ENCODE data around the gene TFPT. TPM values are rescaled to one million over a fixed set of nuclear protein-coding genes. Genes with fewer than 3 reads are reported as not detected.

TFPT gene
- total RNA-seq, 1 experiment from 2014 or later: 35.8 TPM

DNA sequence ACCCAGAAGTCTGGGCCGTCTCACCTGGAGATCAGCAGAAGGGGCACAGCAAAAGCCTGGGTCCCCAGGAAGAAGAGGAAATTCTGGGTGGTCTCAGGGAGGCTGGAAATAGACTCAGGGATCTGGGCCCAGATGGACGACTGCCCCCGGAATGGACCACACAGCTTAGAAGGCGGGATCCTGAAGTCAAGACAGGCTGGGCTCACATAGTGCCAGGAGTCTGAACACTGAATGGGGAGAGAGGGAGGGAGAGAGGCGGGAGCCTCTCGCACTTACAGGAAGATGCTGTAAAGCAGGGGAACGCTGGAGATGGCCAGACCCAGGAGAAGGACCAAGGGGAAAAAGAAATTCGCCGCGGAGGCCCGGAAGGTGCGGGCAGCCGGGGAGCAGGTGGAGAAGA lies 45.4 kb upstream of the TFPT start:
- Histone ChIP-seq H3K36me3 (ENCODE audit: low read depth) (0 out of 2 replicates have a peak, but pooled peaks cover 3% of the 10 kb centered on the region), H3K27me3 (ENCODE audit: insufficient read depth, low read depth) (no peaks in the 10 kb centered on the region), H4K20me1 (ENCODE audit: insufficient read depth) (peaks cover 14% of the 10 kb centered on the region), H3K4me1 (replicated peaks; ENCODE audit: insufficient read depth) (peaks cover 33% of the 10 kb centered on the region), H3F3A (ENCODE audit: insufficient read depth, low read depth) (peaks cover 62% of the 10 kb centered on the region), H2AFZ (no peak overlapping the region), H3K9me2 (ENCODE audit: insufficient read depth) (no peaks in the 10 kb centered on the region), H3K9me3 (ENCODE audit: insufficient read depth, low read depth) (no peaks in the 10 kb centered on the region), H3K27ac (0 out of 2 replicates have a peak overlapping the region, but pooled peaks have one; percentile 42), H3K4me3 (peak overlapping the region; percentile 82), H3K79me2 (ENCODE audit: low read depth) (peaks cover 14% of the 10 kb centered on the region), H3K4me2 (peak overlapping the region; percentile 91)
- CTCF ChIA-PET: interaction anchor here (0.7 kb wide), 2 partner anchors 105 to 290 kb away, joined by 5 to 18 read pairs; no protein-coding TSS in a partner anchor
- POLR2A ChIA-PET (ENCODE audit: unreplicated experiment): interaction anchor here (0.6 to 2.2 kb wide), 2 partner anchors 10 to 24 kb away, joined by 20 to 28 read pairs; partner anchors contain the start of gene CNOT3
- intact Hi-C loops (cut with micrococcal nuclease; ENCODE audit: unreplicated experiment): loop anchor here (10.0 kb wide), 1 partner anchor 304 kb away; the partner anchor contains the start of gene LENG9
- TF ChIP-seq EZH2 (IDR thresholded peaks at IDR 0.05; ENCODE audit: low read depth): no peak
- TF ChIP-seq, protein P1, sequence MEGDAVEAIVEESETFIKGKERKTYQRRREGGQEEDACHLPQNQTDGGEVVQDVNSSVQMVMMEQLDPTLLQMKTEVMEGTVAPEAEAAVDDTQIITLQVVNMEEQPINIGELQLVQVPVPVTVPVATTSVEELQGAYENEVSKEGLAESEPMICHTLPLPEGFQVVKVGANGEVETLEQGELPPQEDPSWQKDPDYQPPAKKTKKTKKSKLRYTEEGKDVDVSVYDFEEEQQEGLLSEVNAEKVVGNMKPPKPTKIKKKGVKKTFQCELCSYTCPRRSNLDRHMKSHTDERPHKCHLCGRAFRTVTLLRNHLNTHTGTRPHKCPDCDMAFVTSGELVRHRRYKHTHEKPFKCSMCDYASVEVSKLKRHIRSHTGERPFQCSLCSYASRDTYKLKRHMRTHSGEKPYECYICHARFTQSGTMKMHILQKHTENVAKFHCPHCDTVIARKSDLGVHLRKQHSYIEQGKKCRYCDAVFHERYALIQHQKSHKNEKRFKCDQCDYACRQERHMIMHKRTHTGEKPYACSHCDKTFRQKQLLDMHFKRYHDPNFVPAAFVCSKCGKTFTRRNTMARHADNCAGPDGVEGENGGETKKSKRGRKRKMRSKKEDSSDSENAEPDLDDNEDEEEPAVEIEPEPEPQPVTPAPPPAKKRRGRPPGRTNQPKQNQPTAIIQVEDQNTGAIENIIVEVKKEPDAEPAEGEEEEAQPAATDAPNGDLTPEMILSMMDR (conservative IDR thresholded peaks at IDR 0.05): no peak
- no TSS peak for BruUV-seq (replicated peaks)
- peak in 1 of 2 experiments; percentile 31 for DNase-seq

DNA sequence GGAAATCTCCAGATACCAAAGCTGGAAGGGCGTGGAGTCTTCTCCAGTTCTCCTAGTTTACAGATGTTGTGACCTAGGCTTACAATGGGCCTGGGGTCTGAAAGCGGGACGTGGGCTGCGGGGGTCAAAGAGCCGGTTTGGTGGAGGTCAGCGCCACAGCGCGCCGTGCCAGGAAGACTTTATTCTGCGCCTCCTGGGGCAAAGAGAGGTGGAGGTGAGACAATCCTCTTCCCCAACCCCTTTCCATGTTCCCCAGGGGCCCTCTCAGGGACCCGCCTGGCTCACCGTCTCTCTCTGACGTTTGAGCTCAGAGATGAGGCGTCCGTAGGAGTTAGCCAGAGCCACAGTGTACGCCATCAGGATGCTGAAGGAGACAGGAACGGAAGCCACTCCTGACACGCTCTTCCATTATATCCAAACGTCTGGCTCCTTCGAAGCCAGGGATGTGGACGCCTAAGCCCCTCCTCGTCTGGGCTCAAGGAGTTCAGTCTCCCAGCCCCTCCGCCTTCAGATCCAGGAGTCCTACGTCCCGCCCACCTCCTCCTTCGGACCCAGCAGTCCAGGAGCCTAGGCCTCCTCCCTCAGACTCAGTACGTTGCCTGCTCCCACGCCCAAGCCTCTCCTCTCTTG lies 44.8 kb upstream of the TFPT start:
- no peaks in the 10 kb centered on the region for H3K9me3 ChIP-seq (ENCODE audit: insufficient read depth, low read depth)
- 0 out of 2 replicates have a peak, but pooled peaks cover 3% of the 10 kb centered on the region for H3K36me3 ChIP-seq (ENCODE audit: low read depth)
- peaks cover 33% of the 10 kb centered on the region for H3K4me1 ChIP-seq (replicated peaks; ENCODE audit: insufficient read depth)
- H3K4me2 ChIP-seq: peak overlapping the region; percentile 91
- H3K9me2 ChIP-seq (ENCODE audit: insufficient read depth): no peaks in the 10 kb centered on the region
- peak overlapping the region; percentile 65 for H2AFZ ChIP-seq
- intact Hi-C loops (cut with micrococcal nuclease; ENCODE audit: unreplicated experiment): loop anchor here (10.0 kb wide), 1 partner anchor 305 kb away; the partner anchor contains the start of gene LENG9
- TSS peak; percentile 84 for BruUV-seq (replicated peaks)
- peak overlapping the region; percentile 42 for H3K27ac ChIP-seq
- H3K4me3 ChIP-seq: peak overlapping the region; percentile 82
- peaks cover 62% of the 10 kb centered on the region for H3F3A ChIP-seq (ENCODE audit: insufficient read depth, low read depth)
- TF ChIP-seq, protein P1 (conservative IDR thresholded peaks at IDR 0.05): no peak
- TF ChIP-seq EZH2 (IDR thresholded peaks at IDR 0.05; ENCODE audit: low read depth): no peak
- no peak for DNase-seq
- H3K79me2 ChIP-seq (ENCODE audit: low read depth): peaks cover 14% of the 10 kb centered on the region
- ChIA-PET POLR2A (ENCODE audit: unreplicated experiment) (interaction anchor here (0.5 to 2.2 kb wide), 4 partner anchors 10 to 292 kb away, joined by 4 to 28 read pairs (median 16); partner anchors contain the start of gene CNOT3), CTCF (interaction anchor here (0.7 kb wide), 1 partner anchor 291 kb away, joined by 18 read pairs; no protein-coding TSS in a partner anchor)
- peaks cover 11% of the 10 kb centered on the region for H4K20me1 ChIP-seq (ENCODE audit: insufficient read depth)
- no peaks in the 10 kb centered on the region for H3K27me3 ChIP-seq (ENCODE audit: insufficient read depth, low read depth)

DNA sequence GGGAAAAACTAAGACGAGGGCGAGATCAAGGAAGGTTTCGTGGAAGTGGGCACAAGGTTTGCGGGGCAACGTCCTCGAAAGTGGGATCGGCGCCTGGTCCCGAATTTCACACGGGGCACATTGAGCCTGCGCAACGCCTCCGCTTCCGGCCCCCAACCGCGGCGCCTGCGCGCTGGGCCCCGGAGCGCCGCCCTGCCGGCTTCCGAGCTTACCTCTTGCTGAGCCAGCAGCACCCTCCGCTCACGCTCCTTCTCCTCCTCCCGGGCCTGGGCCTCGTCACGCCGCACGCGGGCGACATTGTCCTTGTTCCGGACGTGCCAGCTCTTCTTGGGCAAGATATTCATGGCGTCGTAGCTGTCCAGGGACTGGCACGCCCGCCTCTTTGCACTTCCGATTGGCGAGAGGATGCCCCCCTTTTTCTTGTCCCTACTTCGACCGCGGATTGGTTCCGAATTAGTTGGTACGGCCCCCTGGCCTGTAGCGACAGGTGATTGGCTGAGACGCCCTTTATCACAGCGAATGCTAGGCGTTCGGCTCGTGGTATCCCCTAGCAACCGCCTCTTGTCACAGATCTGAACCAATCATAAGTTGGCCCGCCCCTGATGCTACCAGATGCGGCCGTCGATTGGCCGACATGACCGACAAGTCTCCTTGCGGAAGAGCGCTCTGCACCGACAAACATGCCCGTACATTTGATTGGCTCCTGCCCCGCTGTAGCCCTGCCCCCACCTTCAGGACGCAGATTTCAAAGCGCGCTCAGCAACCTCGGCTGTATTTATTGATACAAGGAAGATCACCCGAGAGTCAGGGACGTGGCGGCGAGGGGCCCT lies 44.1 kb upstream of the TFPT start, which contains the start of gene LENG1:
Gene LENG1 (minus strand): TSS at position 370 of the 830 bp plus-strand sequence. CDS start 26 bp downstream, at position 344.
- peaks cover 33% of the 10 kb centered on the region for H3K4me1 ChIP-seq (replicated peaks; ENCODE audit: insufficient read depth)
- peak within 1 kb of the TSS; percentile 91 for H3K4me2 ChIP-seq
- H3K79me2 ChIP-seq (ENCODE audit: low read depth): peaks cover 14% of the 10 kb centered on the region
- H3K27ac ChIP-seq: peak within 1 kb of the TSS; percentile 57
- POLR2A ChIA-PET (ENCODE audit: unreplicated experiment): interaction anchor here (0.5 to 2.2 kb wide), 8 partner anchors 12 to 291 kb away, joined by 4 to 28 read pairs (median 6); partner anchors contain the start of genes CNOT3, PRPF31 and TFPT
- CTCF ChIA-PET: no interaction called here
- peak; percentile 100 for DNase-seq
- TF ChIP-seq, protein P1 (conservative IDR thresholded peaks at IDR 0.05): peak; percentile 53; the same call in 1 of the 2 replicates
- TF ChIP-seq EZH2 (IDR thresholded peaks at IDR 0.05; ENCODE audit: low read depth): no peak
- no peaks in the 10 kb centered on the region for H3K9me2 ChIP-seq (ENCODE audit: insufficient read depth)
- H4K20me1 ChIP-seq (ENCODE audit: insufficient read depth): peaks cover 12% of the 10 kb centered on the region
- no TSS peak for BruUV-seq (replicated peaks)
- peak within 1 kb of the TSS; percentile 82 for H3K4me3 ChIP-seq
- peak within 1 kb of the TSS; percentile 76 for H2AFZ ChIP-seq
- intact Hi-C loops (cut with micrococcal nuclease; ENCODE audit: unreplicated experiment): loop anchor here (1.0 to 10.0 kb wide), 4 partner anchors 22 to 305 kb away; partner anchors contain the start of genes CNOT3, LENG9 and MYADM
- H3K27me3 ChIP-seq (ENCODE audit: insufficient read depth, low read depth): no peaks in the 10 kb centered on the region
- H3K36me3 ChIP-seq (ENCODE audit: low read depth): 0 out of 2 replicates have a peak, but pooled peaks cover 3% of the 10 kb centered on the region
- H3K9me3 ChIP-seq (ENCODE audit: insufficient read depth, low read depth): no peaks in the 10 kb centered on the region
- H3F3A ChIP-seq (ENCODE audit: insufficient read depth, low read depth): peaks cover 58% of the 10 kb centered on the region

All from PC-9 (cell line).